HepG2 (cell line): ENCODE results near the gene GBA3. TPM values are rescaled to one million over a fixed set of nuclear protein-coding genes. Genes with fewer than 3 reads are reported as not detected.

Experiments
- ATAC-seq: fragments of 200-7000 bp; cut with Tn5 transposase; 3 replicates; pipeline ENCODE4 v1.9.1; 2020; ENCODE audit warnings: mild to moderate bottlenecking, moderate library complexity
- BruUV-seq: library from RNA; stranded (reverse); fragments of 400-500 nt; replicated peaks from 2 replicates; lab custom pipeline; 2021; lab: Mats Ljungman, UMichigan
- CTCF ChIA-PET: fragments of 300-600 bp; formaldehyde crosslinking; extraction: SDS; loops from one replicate; lab custom pipeline; 2021; ENCODE audit warnings: low total read pairs, inconsistent platforms, low intra/inter-chr PET ratio; lab: Yijun Ruan, JAX
- POLR2A ChIA-PET: fragments of 350-600 bp; sonication (Branson Sonifier 250); formaldehyde crosslinking; loops from one replicate; lab custom pipeline; 2020; ENCODE audit warnings: antibody characterized with exemption, inconsistent platforms; lab: Yijun Ruan, JAX
- DNase-seq: peaks from one replicate; pipeline ENCODE4 v3.0.0-alpha.2; 2015; ENCODE audit warnings: low spot score
- FAIRE-seq: peaks from 3 replicates; lab custom pipeline; 2011; peaks lifted over from hg19 to GRCh38; lab: Jason Lieb, UNC
- H2AFZ ChIP-seq: one replicate; pipeline ENCODE4 v1.6.1; 2011; ENCODE audit warnings: low read length, inconsistent platforms
- H3K27ac ChIP-seq: fragments of 300-600 bp; 3 replicates; pipeline ENCODE4 v1.8.0; 2011; ENCODE audit warnings: mixed run types, mild to moderate bottlenecking, mixed read lengths, low read length, inconsistent platforms; ENCODE audit not compliant: insufficient read depth; ENCODE audit errors: extremely low read length
- H3K27me3 ChIP-seq, 2 experiments: fragments of 200-600 bp in 1 of 2; 2 replicates in 1 of 2; 3 replicates in 1 of 2; pipeline versions ENCODE4 v1.6.0 to v1.8.0; 2011; ENCODE audit warnings: low read length in 2 of 2, mild to moderate bottlenecking in 2 of 2, moderate library complexity in 2 of 2, inconsistent platforms in 1 of 2; ENCODE audit not compliant: insufficient read depth in 2 of 2, control insufficient read depth in 1 of 2
- H3K36me3 ChIP-seq, 2 experiments: fragments of 200-600 bp in 1 of 2; replicated peaks in 1 of 2; 2 replicates in 1 of 2; 3 replicates in 1 of 2; pipeline versions ENCODE4 v1.5.1 to v1.8.0; 2011; ENCODE audit warnings: low read length in 2 of 2, inconsistent platforms in 1 of 2; ENCODE audit not compliant: insufficient read depth in 2 of 2, control insufficient read depth in 1 of 2
- H3K4me1 ChIP-seq: 2 replicates; pipeline ENCODE4 v1.5.1; 2012; ENCODE audit warnings: low read length, inconsistent platforms; ENCODE audit not compliant: insufficient read depth
- H3K4me2 ChIP-seq: 2 replicates; pipeline ENCODE4 v1.6.0; 2011; ENCODE audit warnings: low read depth, low read length, inconsistent platforms
- H3K4me3 ChIP-seq, 3 experiments: fragments of 200-600 bp in 1 of 3; sonication (generic), shearing (Covaris generic) in 1 of 3; replicated peaks in 1 of 3; 2 replicates each; pipeline ENCODE4 v1.5.1; 2011 to 2016; ENCODE audit warnings: low read length in 3 of 3, inconsistent platforms in 2 of 3, low read depth in 2 of 3, mild to moderate bottlenecking in 2 of 3, control low read depth in 1 of 3, mixed read lengths in 1 of 3; ENCODE audit not compliant: insufficient read depth in 1 of 3
- H3K79me2 ChIP-seq: one replicate; pipeline ENCODE4 v1.6.1; 2011; ENCODE audit warnings: low read length, inconsistent platforms; ENCODE audit not compliant: insufficient read depth
- H3K9ac ChIP-seq: 2 replicates; pipeline ENCODE4 v1.6.0; 2011; ENCODE audit warnings: mild to moderate bottlenecking, low read depth, low read length, inconsistent platforms; ENCODE audit not compliant: insufficient read depth
- H3K9me3 ChIP-seq: 2 replicates; pipeline ENCODE4 v1.5.1; 2012; ENCODE audit warnings: mild to moderate bottlenecking, low read length
- H4K20me1 ChIP-seq: 2 replicates; pipeline ENCODE4 v1.6.0; 2011; ENCODE audit warnings: inconsistent platforms, mild to moderate bottlenecking, low read length, moderate library complexity; ENCODE audit not compliant: insufficient read depth
- ARNT2 ChIP-seq: sonication (generic); formaldehyde crosslinking; IDR thresholded peaks from 2 replicates; pipeline ENCODE4 v1.8.0; 2022; ENCODE audit warnings: mild to moderate bottlenecking, low read depth, missing genetic modification reagents, moderate library complexity
- CHCHD3 ChIP-seq: sonication (generic); formaldehyde crosslinking; IDR thresholded peaks from 2 replicates; pipeline ENCODE4 v1.8.0; 2022; ENCODE audit warnings: mild to moderate bottlenecking, missing genetic modification reagents, moderate library complexity
- ERF ChIP-seq: IDR thresholded peaks from 2 replicates; pipeline ENCODE4 v1.6.1; 2018; ENCODE audit warnings: missing biosample characterization, missing genetic modification reagents
- GZF1 ChIP-seq: sonication (generic); formaldehyde crosslinking; IDR thresholded peaks from 2 replicates; pipeline ENCODE4 v1.5.1; 2020; ENCODE audit warnings: mild to moderate bottlenecking, missing genetic modification reagents
- HDAC6 ChIP-seq: fragments of 200-600 bp; sonication (generic); IDR thresholded peaks from 2 replicates; pipeline ENCODE4 v1.7.0; 2017; ENCODE audit warnings: mild to moderate bottlenecking, antibody characterized with exemption, low read length, low read depth
- HNF1A ChIP-seq, 2 experiments: sonication (generic) in 1 of 2; formaldehyde crosslinking in 1 of 2; IDR thresholded peaks; 2 replicates each; pipeline versions ENCODE4 v1.4.0 to v1.6.1; 2016 to 2020; ENCODE audit warnings: borderline replicate concordance in 1 of 2, low read depth in 1 of 2, mild to moderate bottlenecking in 1 of 2, missing genetic modification reagents in 1 of 2
- MTA3 ChIP-seq: sonication (generic); formaldehyde crosslinking; IDR thresholded peaks from 2 replicates; pipeline ENCODE4 v1.4.0; 2020; ENCODE audit warnings: missing genetic modification reagents
- NAIF1 ChIP-seq: sonication (generic); formaldehyde crosslinking; IDR thresholded peaks from 2 replicates; pipeline ENCODE4 v1.5.0; 2020; ENCODE audit warnings: mild to moderate bottlenecking, missing genetic modification reagents, borderline replicate concordance
- NRL ChIP-seq: sonication (generic); formaldehyde crosslinking; IDR thresholded peaks from 2 replicates; pipeline ENCODE4 v1.5.0; 2020; ENCODE audit warnings: missing genetic modification reagents, mild to moderate bottlenecking, moderate library complexity, borderline replicate concordance
- RBM22 ChIP-seq: fragments of 200-400 bp; formaldehyde crosslinking; optimal IDR thresholded peaks from 2 replicates; pipeline ENCODE3; 2017; ENCODE audit warnings: mild to moderate bottlenecking, low read length, moderate library complexity
- STAT6 ChIP-seq: sonication (generic); formaldehyde crosslinking; IDR thresholded peaks from 2 replicates; pipeline ENCODE4 v1.4.0; 2020; ENCODE audit warnings: missing genetic modification reagents, mild to moderate bottlenecking, borderline replicate concordance
- ZFYVE20 ChIP-seq: sonication (generic); formaldehyde crosslinking; IDR thresholded peaks from 2 replicates; pipeline ENCODE4 v1.8.0; 2023; ENCODE audit warnings: low read depth, mild to moderate bottlenecking, moderate library complexity, missing genetic modification reagents, borderline replicate concordance
- ZNF205 ChIP-seq: IDR thresholded peaks from 2 replicates; pipeline ENCODE4 v1.6.1; 2018; ENCODE audit warnings: missing biosample characterization, missing genetic modification reagents
- WGBS: methylation state at CpG from one replicate; pipeline ENCODE4 v1.1.6; 2017; ENCODE audit warnings: low lambda C conversion rate; 5-methylcytosine and 5-hydroxymethylcytosine counted together
- in situ Hi-C: cut with HindIII; loops from 2 replicates; pipeline ENCODE4 v1.10.0; 2017; ENCODE audit warnings: low pct_unique_long_range_greater_than_20kb; ENCODE audit not compliant: extremely low pct_ligation_motif_present
- intact Hi-C: fragments of 100-400 bp; cut with micrococcal nuclease; formaldehyde crosslinking; loops from one replicate; pipeline ENCODE4 v1.10.0; 2022; ENCODE audit not compliant: unreplicated experiment
- polyA plus RNA-seq, 8 experiments: library from polyadenylated mRNA; depleted of rRNA in 3 of 8; stranded (reverse) in 7 of 8; unstranded in 1 of 8; fragments of >200 nt; fragmentation: Illumina TruSeq in 4 of 8; extraction: Trizol in 4 of 8; gene quantifications; 2 replicates each; pipeline versions ENCODE4 v1.2.1 to v1.2.3, GENCODE V29; 2011 to 2016; ENCODE audit warnings: low read depth in 4 of 8, missing spikeins in 1 of 8, mixed read lengths in 1 of 8; ENCODE audit not compliant: insufficient read depth in 1 of 8
- total RNA-seq, 5 experiments: library from RNA; depleted of rRNA; stranded (reverse); fragments of >200 nt; fragmentation: Illumina TruSeq; extraction: Trizol; gene quantifications; 2 replicates each; pipeline ENCODE4 v1.2.3, GENCODE V29; 2016; ENCODE audit warnings: low read depth in 1 of 5

Gene GBA3
- total and polyA plus RNA-seq, 2 of the 13 experiments (the other 11 are each of a cell fraction or from before 2014, with no cell fraction given), result 0.18 TPM; not detected in 1

- FAIRE-seq, result no peak
- POLR2A ChIA-PET, result no interaction called here
Observed at GRCh38 chr4:22677780-22678179, 15.0 kb upstream of the GBA3 start.

More at GRCh38 chr4:22677780-22678179, 15.0 kb upstream of the GBA3 start:
- TF ChIP-seq MTA3 (CRISPR knock-in tag), result no peak
- no peak for TF ChIP-seq ERF (CRISPR knock-in tag)
- TF ChIP-seq STAT6 (CRISPR knock-in tag), result no peak
- TF ChIP-seq ARNT2 (CRISPR knock-in tag), result no peak
- TF ChIP-seq RBM22, result no peak
- TF ChIP-seq HDAC6, result no peak
- TF ChIP-seq ZNF205 (CRISPR knock-in tag), result no peak
- TF ChIP-seq GZF1 (CRISPR knock-in tag), result no peak
- TF ChIP-seq CHCHD3 (CRISPR knock-in tag), result no peak
- TF ChIP-seq NAIF1 (CRISPR knock-in tag), result no peak
- no peak for TF ChIP-seq NRL (CRISPR knock-in tag)
- no peak for TF ChIP-seq ZFYVE20 (CRISPR knock-in tag)
- TF ChIP-seq HNF1A (IDR thresholded peaks at IDR 0.05; ENCODE audit: low read depth), result no peak
- no peak for TF ChIP-seq HNF1A (CRISPR knock-in tag; IDR thresholded peaks at IDR 0.05; ENCODE audit: borderline replicate concordance)
- no peaks in the 10 kb centered on the region for H4K20me1 ChIP-seq
- intact Hi-C loops (no loop called here), in situ Hi-C loops (no loop called here)
- CTCF ChIA-PET, result no interaction called here
- no peaks in the 10 kb centered on the region for H3K27me3 ChIP-seq
- H3K79me2 ChIP-seq, result no peaks in the 10 kb centered on the region
- H3K27ac ChIP-seq, result no peak overlapping the region
- H2AFZ ChIP-seq, result no peak overlapping the region
- H3K36me3 ChIP-seq, result no peaks in the 10 kb centered on the region
- no peak overlapping the region for H3K4me3 ChIP-seq
- H3K4me2 ChIP-seq, result no peak overlapping the region
- ATAC-seq, result no peak
- BruUV-seq, result no TSS peak
- no peak for DNase-seq
- no peaks in the 10 kb centered on the region for H3K9me3 ChIP-seq
- no peaks in the 10 kb centered on the region for H3K4me1 ChIP-seq
- WGBS, result 44% methylated on average over 1 of the region's 1 CpG
- no peak overlapping the region for H3K9ac ChIP-seq
